Stomach (tissue), 9 donors: Measurements from ENCODE around the gene TEAD1. TPM values are rescaled to one million over a fixed set of nuclear protein-coding genes. Genes with fewer than 3 reads are reported as not detected.
A peak's percentile ranks its signal among the peaks of the same experiment; 100 is the strongest.

Experiments
- DNase-seq, 2 donors: peaks; one replicate each; pipeline versions ENCODE4 v3.0.0 to v3.0.0-alpha.2; 2013 to 2019
- H3K27ac ChIP-seq, 5 donors: fragments of 200-600 bp in 4 of 5; sonication (generic) in 4 of 5; one replicate each; pipeline ENCODE4 v1.5.1; 2013 to 2019; ENCODE audit warnings: mild to moderate bottlenecking in 1 of 5, moderate library complexity in 1 of 5
- H3K27me3 ChIP-seq, 3 donors: fragments of 200-600 bp; sonication (generic); one replicate each; pipeline ENCODE4 v1.5.1; 2017 to 2019; ENCODE audit warnings: mixed run types in 1 of 3
- H3K36me3 ChIP-seq, 4 donors: fragments of 200-600 bp; sonication (generic); 1 replicate in 3 of 4; 2 replicates in 1 of 4; pipeline ENCODE4 v1.5.1; 2016 to 2019
- H3K4me1 ChIP-seq, 4 donors: fragments of 200-600 bp; sonication (generic); one replicate each; pipeline ENCODE4 v1.5.1; 2016 to 2019
- H3K4me3 ChIP-seq, 4 donors: fragments of 200-600 bp; sonication (generic) in 3 of 4; one replicate each; pipeline ENCODE4 v1.5.1; 2016 to 2019; ENCODE audit warnings: mild to moderate bottlenecking in 1 of 4
- H3K9me3 ChIP-seq, 4 donors: fragments of 200-600 bp; sonication (generic); one replicate each; pipeline ENCODE4 v1.5.1; 2016 to 2019
- EP300 ChIP-seq: sonication (generic); formaldehyde crosslinking; IDR thresholded peaks from one replicate; pipeline ENCODE4 v1.6.1; 2017; ENCODE audit warnings: antibody characterized with exemption
- POLR2A ChIP-seq, 4 donors: fragments of 450-650 bp; IDR thresholded peaks; one replicate each; pipeline ENCODE4 v1.6.1; 2016; ENCODE audit warnings: antibody characterized with exemption in 4 of 4, control low read depth in 2 of 4, mild to moderate bottlenecking in 1 of 4, moderate library complexity in 1 of 4
- POLR2AphosphoS5 ChIP-seq, 3 donors: sonication (generic); formaldehyde crosslinking; IDR thresholded peaks; one replicate each; pipeline ENCODE4 v1.6.1; 2016; ENCODE audit warnings: antibody characterized with exemption in 3 of 3
- WGBS, 5 donors: extraction: QIAGEN DNeasy Blood & Tissue Kit in 3 of 5; methylation state at CpG; one replicate each; pipeline versions ENCODE4 v1.1.5 to v1.1.7; 2013 to 2018; 5-methylcytosine and 5-hydroxymethylcytosine counted together
- intact Hi-C: fragments of 100-400 bp; cut with DNase I; formaldehyde crosslinking; loops from one replicate; pipeline ENCODE4 v1.15.1; 2023; ENCODE audit warnings: low total_unique reads
- polyA plus RNA-seq, 3 donors: library from polyadenylated mRNA; stranded (reverse); fragments of 200-250 nt; gene quantifications; one replicate each; pipeline ENCODE4 v1.2.3, GENCODE V29; 2013
- total RNA-seq, 5 donors: library from RNA; depleted of rRNA; stranded (reverse); fragments of >200 nt; gene quantifications; one replicate each; pipeline versions ENCODE4 v1.1.0 to v1.2.3, GENCODE V29; 2014 to 2016
- TF ChIP-seq, protein P1 (sequence below), 7 experiments: fragments of 450-650 bp in 4 of 7; fragments of 200-600 bp in 3 of 7; sonication (generic) in 3 of 7; IDR thresholded peaks; one replicate each; pipeline ENCODE4 v1.5.1; 2016 to 2019; ENCODE audit warnings: antibody characterized with exemption in 7 of 7, control low read depth in 2 of 7, mild to moderate bottlenecking in 1 of 7
- donor health status: healthy with polysubstance abuse.
- donor health status: Bipolar disorder and iron deficiency.
- donor health status: healthy.

Gene TEAD1
- total and polyA plus RNA-seq, 8 donors = 4.9 to 133 (median 65.2) TPM

GRCh38 chr11:12778240-12778905 is 104.2 kb downstream of the TEAD1 start:
- DNase-seq = no peak
- H3K4me1 ChIP-seq = peaks cover 0 to 18% (median 6%) of the 10 kb centered on the region in 4 donors
- H3K36me3 ChIP-seq = no peaks in the 10 kb centered on the region
- no peaks in the 10 kb centered on the region for H3K27me3 ChIP-seq
- intact Hi-C loops = no loop called here
- H3K27ac ChIP-seq = peak overlapping the region in 2 of 5 donors; percentile 4 to 15
- WGBS, 5 donors = 48 to 61% (median 51%) methylated on average over 2 of the region's 2 CpGs
- H3K4me3 ChIP-seq = no peak overlapping the region
- H3K9me3 ChIP-seq = no peaks in the 10 kb centered on the region
- TF ChIP-seq, protein P1, sequence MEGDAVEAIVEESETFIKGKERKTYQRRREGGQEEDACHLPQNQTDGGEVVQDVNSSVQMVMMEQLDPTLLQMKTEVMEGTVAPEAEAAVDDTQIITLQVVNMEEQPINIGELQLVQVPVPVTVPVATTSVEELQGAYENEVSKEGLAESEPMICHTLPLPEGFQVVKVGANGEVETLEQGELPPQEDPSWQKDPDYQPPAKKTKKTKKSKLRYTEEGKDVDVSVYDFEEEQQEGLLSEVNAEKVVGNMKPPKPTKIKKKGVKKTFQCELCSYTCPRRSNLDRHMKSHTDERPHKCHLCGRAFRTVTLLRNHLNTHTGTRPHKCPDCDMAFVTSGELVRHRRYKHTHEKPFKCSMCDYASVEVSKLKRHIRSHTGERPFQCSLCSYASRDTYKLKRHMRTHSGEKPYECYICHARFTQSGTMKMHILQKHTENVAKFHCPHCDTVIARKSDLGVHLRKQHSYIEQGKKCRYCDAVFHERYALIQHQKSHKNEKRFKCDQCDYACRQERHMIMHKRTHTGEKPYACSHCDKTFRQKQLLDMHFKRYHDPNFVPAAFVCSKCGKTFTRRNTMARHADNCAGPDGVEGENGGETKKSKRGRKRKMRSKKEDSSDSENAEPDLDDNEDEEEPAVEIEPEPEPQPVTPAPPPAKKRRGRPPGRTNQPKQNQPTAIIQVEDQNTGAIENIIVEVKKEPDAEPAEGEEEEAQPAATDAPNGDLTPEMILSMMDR (IDR thresholded peaks at IDR 0.05) = no peak
- TF ChIP-seq POLR2A (IDR thresholded peaks at IDR 0.05) (no peak), POLR2AphosphoS5 (IDR thresholded peaks at IDR 0.05) (no peak), EP300 (no peak)

DNA sequence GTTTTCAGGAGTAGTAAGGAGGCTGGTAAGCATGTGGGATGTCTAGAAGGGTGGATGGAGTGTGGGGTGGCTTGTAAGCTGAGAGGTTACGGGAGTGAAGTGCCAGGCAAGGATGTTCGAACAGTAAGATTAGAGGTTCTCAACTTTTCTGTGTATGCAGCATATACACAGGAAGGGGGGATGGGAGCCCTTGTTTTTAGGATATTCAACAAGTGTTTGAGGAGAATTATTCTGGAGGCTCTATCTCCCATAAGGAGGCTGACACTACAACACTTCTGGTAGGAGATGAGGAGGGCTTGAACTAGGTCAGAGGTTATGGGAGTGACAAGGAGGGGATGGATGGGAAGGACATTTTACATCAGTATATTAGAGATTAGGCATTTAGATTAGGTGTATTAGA is 109.5 kb downstream of the TEAD1 start:
- no peaks in the 10 kb centered on the region for H3K27me3 ChIP-seq
- H3K27ac ChIP-seq = no peak overlapping the region
- WGBS, 5 donors = 89 to 98% (median 96%) methylated on average over 2 of the region's 2 CpGs
- DNase-seq = no peak
- intact Hi-C loops = no loop called here
- peaks cover 0 to 5% (median 2%) of the 10 kb centered on the region in 4 donors for H3K36me3 ChIP-seq
- H3K4me3 ChIP-seq = no peak overlapping the region
- TF ChIP-seq POLR2AphosphoS5 (IDR thresholded peaks at IDR 0.05) (no peak), POLR2A (IDR thresholded peaks at IDR 0.05) (no peak), EP300 (no peak)
- TF ChIP-seq, protein P1 (IDR thresholded peaks at IDR 0.05) = no peak
- peaks cover 0 to 8% (median 5%) of the 10 kb centered on the region in 4 donors for H3K4me1 ChIP-seq
- H3K9me3 ChIP-seq = no peaks in the 10 kb centered on the region

- H3K27ac ChIP-seq = no peak overlapping the region
- no peak overlapping the region for H3K4me3 ChIP-seq
- peaks cover 0 to 5% (median 2%) of the 10 kb centered on the region in 4 donors for H3K36me3 ChIP-seq
- TF ChIP-seq POLR2A (IDR thresholded peaks at IDR 0.05) (no peak), EP300 (no peak), POLR2AphosphoS5 (IDR thresholded peaks at IDR 0.05) (no peak)
- TF ChIP-seq, protein P1 (IDR thresholded peaks at IDR 0.05) = no peak
- intact Hi-C loops = no loop called here
- H3K4me1 ChIP-seq = peaks cover 0 to 15% (median 3%) of the 10 kb centered on the region in 4 donors
- WGBS, 5 donors = 25 to 57% (median 30%) methylated on average over 3 of the region's 3 CpGs
- DNase-seq = no peak
- no peaks in the 10 kb centered on the region for H3K9me3 ChIP-seq
- no peaks in the 10 kb centered on the region for H3K27me3 ChIP-seq
Measured at GRCh38 chr11:12784445-12784844, 110.2 kb downstream of the TEAD1 start.

GRCh38 chr11:12784987-12785386 is 110.8 kb downstream of the TEAD1 start:
- TF ChIP-seq POLR2AphosphoS5 (IDR thresholded peaks at IDR 0.05) = no peak
- TF ChIP-seq, protein P1 (IDR thresholded peaks at IDR 0.05) = no peak
- no peak for TF ChIP-seq POLR2A (IDR thresholded peaks at IDR 0.05)
- TF ChIP-seq EP300 = no peak
- DNase-seq = no peak
- Histone ChIP-seq H3K4me3 (no peak overlapping the region), H3K27ac (no peak overlapping the region), H3K4me1 (peaks cover 0 to 20% (median 4%) of the 10 kb centered on the region in 4 donors), H3K36me3 (peaks cover 0 to 5% (median 2%) of the 10 kb centered on the region in 4 donors), H3K27me3 (no peaks in the 10 kb centered on the region), H3K9me3 (no peaks in the 10 kb centered on the region)
- intact Hi-C loops = no loop called here
- 76 to 94% (median 83%) methylated on average over 5 of the region's 5 CpGs for WGBS, 5 donors
